Measurements from ENCODE around the gene TICAM2.

The TICAM2 gene

DNA sequence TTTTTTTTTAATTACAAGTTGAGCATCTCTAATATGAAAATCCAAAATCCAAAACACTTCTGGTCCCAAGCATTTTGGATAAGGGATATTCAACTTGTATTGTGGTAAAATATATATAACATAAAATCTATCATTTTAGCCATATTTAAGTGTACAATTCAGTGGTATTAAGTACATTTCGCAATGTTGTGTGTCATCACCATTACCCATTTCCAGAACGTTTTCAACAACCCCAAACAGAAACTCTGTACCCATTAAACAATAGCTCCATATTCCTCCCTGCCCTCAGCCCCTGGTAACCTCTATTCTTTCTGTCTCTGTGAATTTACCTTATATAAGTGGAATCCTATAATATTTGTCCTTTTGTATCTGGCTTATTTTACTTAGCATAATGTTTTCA, 24.9 kb downstream of the TICAM2 start:
- Histone ChIP-seq H3K36me3 (ENCODE audit: insufficient read depth, low read length) (no peaks in the 10 kb centered on the region), H2AFZ (ENCODE audit: low read depth, low read length) (no peak overlapping the region), H3K4me3 (ENCODE audit: low read length) (no peak overlapping the region), H3K4me1 (ENCODE audit: insufficient read depth, low read length) (peaks cover 11% of the 10 kb centered on the region), H3K27me3 (ENCODE audit: insufficient read depth, low read length) (no peaks in the 10 kb centered on the region), H3K9me3 (ENCODE audit: low read length) (no peaks in the 10 kb centered on the region)

DNA sequence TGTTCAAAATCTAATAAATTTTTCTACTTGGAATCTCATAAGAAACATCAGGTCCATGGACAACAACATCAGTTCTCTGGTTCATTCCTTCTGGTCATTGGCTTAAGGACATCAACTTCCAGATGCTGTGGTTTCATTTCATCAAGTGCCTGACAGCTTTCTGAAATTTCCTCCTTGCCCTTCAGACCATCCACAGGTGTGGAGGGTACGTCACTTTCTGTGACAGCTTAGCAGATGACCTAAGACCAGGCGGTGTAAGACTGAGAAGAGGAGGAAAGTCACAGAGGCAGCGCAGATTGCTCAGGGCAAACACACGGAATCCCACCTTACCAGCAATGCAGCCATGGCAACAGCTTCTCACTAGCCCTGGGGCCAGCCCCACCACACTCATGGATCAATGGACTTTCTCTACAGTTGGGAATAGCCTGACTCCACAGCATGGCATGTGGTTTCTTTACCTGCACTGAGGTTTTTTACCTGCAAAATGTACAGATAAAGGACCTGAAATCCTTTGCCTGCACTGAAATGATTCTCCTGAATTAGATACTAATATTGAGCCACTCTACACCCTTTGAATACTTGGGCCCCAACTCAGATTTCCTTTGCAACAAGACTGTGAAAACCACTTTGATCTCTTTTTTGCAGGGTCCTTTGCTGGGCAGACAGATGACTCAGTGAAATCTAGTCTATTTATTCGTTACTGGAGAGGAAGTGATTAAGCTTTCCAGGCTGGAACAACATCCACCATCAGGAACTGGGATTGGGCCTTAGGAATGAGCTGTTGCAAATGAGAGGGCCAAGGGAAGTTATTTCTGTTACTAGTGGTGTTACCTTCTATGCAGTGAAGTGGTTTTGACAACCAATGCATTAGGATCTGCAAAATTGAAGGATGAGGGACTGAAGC, 26.9 kb downstream of the TICAM2 start:
- Histone ChIP-seq H3K9me3 (ENCODE audit: low read length) (no peaks in the 10 kb centered on the region), H3K4me3 (ENCODE audit: low read length) (no peak overlapping the region), H3K4me1 (ENCODE audit: insufficient read depth, low read length) (peaks cover 22% of the 10 kb centered on the region), H2AFZ (ENCODE audit: low read depth, low read length) (no peak overlapping the region), H3K27me3 (ENCODE audit: insufficient read depth, low read length) (no peaks in the 10 kb centered on the region), H3K36me3 (ENCODE audit: insufficient read depth, low read length) (no peaks in the 10 kb centered on the region)

DNA sequence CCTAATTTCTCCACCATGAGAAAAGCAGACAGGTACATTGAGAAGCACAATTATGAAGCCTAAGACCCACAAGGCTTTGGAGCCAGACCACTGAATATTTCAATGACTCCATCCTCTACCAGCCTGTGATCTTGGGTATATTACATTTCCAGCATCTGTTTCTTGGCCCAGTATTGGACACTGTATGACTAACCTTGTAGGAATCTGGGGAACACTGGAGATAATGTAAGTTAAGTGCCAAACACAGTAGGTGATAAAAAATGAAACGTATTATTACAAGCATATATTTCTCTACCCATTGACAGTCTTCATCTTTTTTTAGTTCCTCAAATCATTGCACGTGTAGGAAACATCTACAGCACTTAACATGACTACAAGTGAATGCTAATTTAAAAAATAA, 29.1 kb downstream of the TICAM2 start:
- peaks cover 19% of the 10 kb centered on the region for H3K4me1 ChIP-seq (ENCODE audit: insufficient read depth, low read length)

GRCh38 chr5:115571441-115571878, 30.8 kb downstream of the TICAM2 start:
- Histone ChIP-seq H3K4me1 (ENCODE audit: insufficient read depth, low read length) (peaks cover 19% of the 10 kb centered on the region), H3K9me3 (ENCODE audit: low read length) (no peaks in the 10 kb centered on the region), H3K27me3 (ENCODE audit: insufficient read depth, low read length) (no peaks in the 10 kb centered on the region), H2AFZ (ENCODE audit: low read depth, low read length) (no peak overlapping the region), H3K4me3 (ENCODE audit: low read length) (no peak overlapping the region), H3K36me3 (ENCODE audit: insufficient read depth, low read length) (no peaks in the 10 kb centered on the region)

More for the DNA sequence above, 29.1 kb downstream of the TICAM2 start:
- Histone ChIP-seq H3K4me3 (ENCODE audit: low read length) (no peak overlapping the region), H3K9me3 (ENCODE audit: low read length) (no peaks in the 10 kb centered on the region), H3K27me3 (ENCODE audit: insufficient read depth, low read length) (no peaks in the 10 kb centered on the region), H3K36me3 (ENCODE audit: insufficient read depth, low read length) (no peaks in the 10 kb centered on the region), H2AFZ (ENCODE audit: low read depth, low read length) (no peak overlapping the region)

DNA sequence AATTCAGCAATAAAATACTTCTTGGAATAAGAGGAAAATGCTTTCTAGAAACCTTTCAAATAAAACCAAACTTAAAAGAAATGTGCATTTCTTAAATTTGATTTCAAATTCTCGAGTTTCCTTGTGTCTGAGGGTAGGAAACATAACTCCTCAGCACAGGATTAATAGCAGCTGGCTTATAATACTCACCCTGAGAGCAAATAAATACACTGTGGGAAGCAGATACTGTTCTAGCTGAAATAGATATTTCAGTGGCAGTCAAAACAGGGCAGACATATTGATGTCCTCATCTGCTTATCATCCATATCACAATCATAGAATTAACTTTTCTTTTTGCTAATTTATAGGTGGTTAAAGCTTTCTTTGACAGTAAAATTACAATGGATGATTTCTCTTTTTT, 33.6 kb downstream of the TICAM2 start:
- peaks cover 19% of the 10 kb centered on the region for H3K4me1 ChIP-seq (ENCODE audit: insufficient read depth, low read length)
- no peaks in the 10 kb centered on the region for H3K27me3 ChIP-seq (ENCODE audit: insufficient read depth, low read length)
- no peaks in the 10 kb centered on the region for H3K9me3 ChIP-seq (ENCODE audit: low read length)
- H3K36me3 ChIP-seq (ENCODE audit: insufficient read depth, low read length) = no peaks in the 10 kb centered on the region
- no peak overlapping the region for H3K4me3 ChIP-seq (ENCODE audit: low read length)
- no peak overlapping the region for H2AFZ ChIP-seq (ENCODE audit: low read depth, low read length)

DNA sequence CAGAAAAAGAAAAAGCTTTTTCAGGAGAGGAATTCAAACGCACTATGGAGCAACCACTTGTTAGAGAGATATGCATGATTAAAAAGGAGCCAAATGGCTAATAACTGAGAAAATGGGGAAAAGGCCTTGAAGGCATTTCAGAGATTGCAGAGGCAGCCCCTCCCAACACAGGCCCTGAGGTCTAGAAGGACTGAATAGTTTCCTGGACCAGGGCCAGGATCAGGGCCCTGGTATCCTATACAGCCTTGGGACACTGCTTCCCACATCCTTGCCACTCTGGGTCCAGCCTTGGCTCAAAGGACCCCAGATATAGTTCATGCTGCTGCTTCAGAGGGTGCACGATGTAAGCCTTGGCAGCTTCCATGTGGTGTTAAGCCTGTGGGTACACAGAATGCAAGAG, 37.0 kb downstream of the TICAM2 start:
- Histone ChIP-seq H3K4me3 (ENCODE audit: low read length) (no peak overlapping the region), H3K4me1 (ENCODE audit: insufficient read depth, low read length) (no peaks in the 10 kb centered on the region), H3K27me3 (ENCODE audit: insufficient read depth, low read length) (no peaks in the 10 kb centered on the region), H2AFZ (ENCODE audit: low read depth, low read length) (no peak overlapping the region), H3K36me3 (ENCODE audit: insufficient read depth, low read length) (no peaks in the 10 kb centered on the region), H3K9me3 (ENCODE audit: low read length) (no peaks in the 10 kb centered on the region)

GRCh38 chr5:115561176-115561575, 41.1 kb downstream of the TICAM2 start:
- H2AFZ ChIP-seq (ENCODE audit: low read depth, low read length) = no peak overlapping the region
- no peak overlapping the region for H3K4me3 ChIP-seq (ENCODE audit: low read length)
- H3K36me3 ChIP-seq (ENCODE audit: insufficient read depth, low read length) = no peaks in the 10 kb centered on the region
- no peaks in the 10 kb centered on the region for H3K9me3 ChIP-seq (ENCODE audit: low read length)
- H3K4me1 ChIP-seq (ENCODE audit: insufficient read depth, low read length) = peaks cover 3% of the 10 kb centered on the region
- no peaks in the 10 kb centered on the region for H3K27me3 ChIP-seq (ENCODE audit: insufficient read depth, low read length)

GRCh38 chr5:115559524-115559923, 42.8 kb downstream of the TICAM2 start:
- Histone ChIP-seq H3K27me3 (ENCODE audit: insufficient read depth, low read length) (no peaks in the 10 kb centered on the region), H3K4me1 (ENCODE audit: insufficient read depth, low read length) (peaks cover 3% of the 10 kb centered on the region), H3K4me3 (ENCODE audit: low read length) (no peak overlapping the region), H3K9me3 (ENCODE audit: low read length) (no peaks in the 10 kb centered on the region), H2AFZ (ENCODE audit: low read depth, low read length) (no peak overlapping the region), H3K36me3 (ENCODE audit: insufficient read depth, low read length) (no peaks in the 10 kb centered on the region)

GRCh38 chr5:115558388-115558956, 43.8 kb downstream of the TICAM2 start:
- no peaks in the 10 kb centered on the region for H3K9me3 ChIP-seq (ENCODE audit: low read length)
- peaks cover 3% of the 10 kb centered on the region for H3K4me1 ChIP-seq (ENCODE audit: insufficient read depth, low read length)
- H2AFZ ChIP-seq (ENCODE audit: low read depth, low read length) = no peak overlapping the region
- no peak overlapping the region for H3K4me3 ChIP-seq (ENCODE audit: low read length)
- no peaks in the 10 kb centered on the region for H3K36me3 ChIP-seq (ENCODE audit: insufficient read depth, low read length)
- H3K27me3 ChIP-seq (ENCODE audit: insufficient read depth, low read length) = no peaks in the 10 kb centered on the region

DNA sequence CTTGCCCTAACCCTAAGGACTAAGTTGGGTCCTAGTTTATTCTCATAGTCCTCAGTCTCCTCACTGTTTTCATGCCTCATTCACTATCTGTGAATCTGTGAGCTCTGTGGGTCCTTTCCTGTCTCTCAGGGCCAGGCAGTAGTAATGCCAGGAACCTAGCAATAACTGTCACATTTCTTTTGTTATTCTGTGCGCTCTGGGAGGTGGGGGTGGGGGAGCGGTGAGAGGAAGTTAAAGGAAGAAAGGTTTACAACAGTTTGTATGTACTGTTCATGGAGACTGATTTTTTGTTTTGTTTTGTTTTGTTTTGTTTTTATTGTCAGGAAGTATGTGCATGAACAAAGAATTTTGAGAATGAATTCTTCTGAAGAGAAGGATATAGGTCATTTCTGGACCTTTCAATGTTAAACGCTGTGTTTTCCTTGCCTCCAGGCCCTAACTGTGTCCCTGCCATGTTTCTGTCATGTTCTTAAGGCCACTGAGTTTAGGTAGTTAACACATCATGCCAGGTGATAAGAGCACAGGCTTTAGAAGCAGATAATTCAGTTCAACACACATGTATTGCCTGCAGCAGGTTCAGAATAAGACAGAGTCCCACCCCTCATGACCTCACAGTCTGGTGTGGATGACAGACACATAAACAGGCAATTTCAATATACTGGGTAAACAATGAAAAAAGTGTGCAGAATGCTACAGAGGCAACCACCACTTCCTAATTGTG, 44.5 kb downstream of the TICAM2 start:
- H3K36me3 ChIP-seq (ENCODE audit: insufficient read depth, low read length) = no peaks in the 10 kb centered on the region

DNA sequence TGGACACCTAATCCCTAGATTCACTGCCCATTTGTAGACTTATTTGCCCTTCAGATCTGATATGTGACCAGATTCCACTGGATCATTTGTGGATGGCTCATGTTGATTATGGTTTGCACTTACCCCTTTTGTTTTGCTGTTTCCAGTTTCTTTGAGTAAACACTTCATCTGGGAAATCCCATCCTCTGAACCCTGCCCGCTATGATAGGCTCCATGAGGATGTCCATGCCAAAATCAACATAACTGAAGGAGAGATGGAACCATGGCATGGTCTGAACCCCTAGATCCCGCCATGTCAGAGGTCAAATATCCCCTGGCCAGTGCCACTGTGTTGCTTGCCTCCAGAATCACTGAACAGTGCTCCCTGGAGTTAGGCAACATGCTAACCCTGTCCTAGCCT, 46.0 kb downstream of the TICAM2 start:
- Histone ChIP-seq H3K9me3 (ENCODE audit: low read length) (no peaks in the 10 kb centered on the region), H2AFZ (ENCODE audit: low read depth, low read length) (no peak overlapping the region), H3K36me3 (ENCODE audit: insufficient read depth, low read length) (no peaks in the 10 kb centered on the region), H3K27me3 (ENCODE audit: insufficient read depth, low read length) (peaks cover 6% of the 10 kb centered on the region), H3K4me3 (ENCODE audit: low read length) (no peak overlapping the region), H3K4me1 (ENCODE audit: insufficient read depth, low read length) (peaks cover 3% of the 10 kb centered on the region)

More for the DNA sequence above, 44.5 kb downstream of the TICAM2 start:
- no peak overlapping the region for H3K4me3 ChIP-seq (ENCODE audit: low read length)
- H2AFZ ChIP-seq (ENCODE audit: low read depth, low read length) = peak overlapping the region; percentile 1
- peaks cover 3% of the 10 kb centered on the region for H3K4me1 ChIP-seq (ENCODE audit: insufficient read depth, low read length)
- no peaks in the 10 kb centered on the region for H3K27me3 ChIP-seq (ENCODE audit: insufficient read depth, low read length)
- H3K9me3 ChIP-seq (ENCODE audit: low read length) = no peaks in the 10 kb centered on the region

- H3K27me3 ChIP-seq (ENCODE audit: insufficient read depth, low read length) = peaks cover 6% of the 10 kb centered on the region
- H3K9me3 ChIP-seq (ENCODE audit: low read length) = no peaks in the 10 kb centered on the region
- no peaks in the 10 kb centered on the region for H3K36me3 ChIP-seq (ENCODE audit: insufficient read depth, low read length)
- peaks cover 3% of the 10 kb centered on the region for H3K4me1 ChIP-seq (ENCODE audit: insufficient read depth, low read length)
- H3K4me3 ChIP-seq (ENCODE audit: low read length) = no peak overlapping the region
- no peak overlapping the region for H2AFZ ChIP-seq (ENCODE audit: low read depth, low read length)
Observed at GRCh38 chr5:115555084-115555633, 47.1 kb downstream of the TICAM2 start.

DNA sequence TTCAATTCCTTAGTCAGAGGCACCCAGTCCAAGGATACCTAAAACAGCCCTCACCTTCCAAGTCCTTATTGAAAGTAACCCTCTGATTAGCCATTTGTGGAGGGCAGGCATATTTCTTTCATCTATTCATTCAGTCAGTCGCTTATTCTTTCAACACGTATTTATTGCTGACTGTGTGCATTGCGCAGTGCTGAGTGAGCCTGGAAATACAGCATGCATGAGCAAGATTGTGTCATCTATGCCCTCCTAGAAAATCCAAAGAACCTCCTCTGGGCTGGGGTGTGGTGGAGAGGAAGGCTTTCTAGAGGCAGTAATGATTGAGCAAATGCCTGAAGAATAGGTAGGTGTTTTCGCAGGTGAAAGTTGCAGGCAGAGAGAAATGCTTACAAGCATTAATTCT, 49.2 kb downstream of the TICAM2 start:
- H3K36me3 ChIP-seq (ENCODE audit: insufficient read depth, low read length) = no peaks in the 10 kb centered on the region
- H3K4me1 ChIP-seq (ENCODE audit: insufficient read depth, low read length) = peaks cover 3% of the 10 kb centered on the region
- no peak overlapping the region for H2AFZ ChIP-seq (ENCODE audit: low read depth, low read length)
- H3K4me3 ChIP-seq (ENCODE audit: low read length) = no peak overlapping the region
- H3K9me3 ChIP-seq (ENCODE audit: low read length) = no peaks in the 10 kb centered on the region
- peaks cover 6% of the 10 kb centered on the region for H3K27me3 ChIP-seq (ENCODE audit: insufficient read depth, low read length)

Data from neuron (in vitro differentiated cells).